HG03565 (cell line): ENCODE measurements around the gene WDR91.

Source experiments
- ATAC-seq: cut with Tn5 transposase; IDR thresholded peaks from one replicate; pipeline ENCODE4 v1.9.1; 2021; ENCODE audit warnings: mild to moderate bottlenecking, moderate library complexity; ENCODE audit not compliant: unreplicated experiment

WDR91 gene

DNA sequence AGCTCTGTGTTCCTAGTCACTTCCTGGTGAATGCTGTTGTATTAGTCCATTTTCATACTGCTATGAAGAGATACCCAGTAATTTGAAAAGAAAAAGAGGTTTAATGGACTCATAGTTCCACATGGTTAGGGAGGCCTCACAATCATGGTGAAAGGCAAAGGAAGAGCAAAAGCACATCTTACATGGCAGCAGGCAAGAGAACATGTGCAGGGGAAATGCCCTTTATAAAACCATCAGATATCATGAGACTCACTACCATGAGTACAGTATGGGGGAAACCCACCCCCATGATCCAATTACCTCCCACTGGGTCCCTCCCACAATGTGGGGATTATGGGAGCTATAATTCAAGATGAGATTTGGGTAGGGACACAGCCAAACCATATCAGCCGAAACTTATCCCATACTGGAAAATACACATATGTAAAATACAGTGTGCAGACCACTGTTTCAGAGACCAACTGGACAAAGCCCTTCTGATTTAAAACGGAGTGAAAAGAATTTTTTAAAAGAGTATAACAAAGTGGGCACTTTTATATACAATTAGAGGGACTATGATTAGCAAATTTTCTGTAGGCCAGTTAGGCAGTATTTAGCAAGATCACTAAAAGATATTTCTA lies 48.8 kb downstream of the WDR91 start:
- no peak for ATAC-seq

GRCh38 chr7:135161669-135162068 lies 49.7 kb downstream of the WDR91 start:
- no peak for ATAC-seq

DNA sequence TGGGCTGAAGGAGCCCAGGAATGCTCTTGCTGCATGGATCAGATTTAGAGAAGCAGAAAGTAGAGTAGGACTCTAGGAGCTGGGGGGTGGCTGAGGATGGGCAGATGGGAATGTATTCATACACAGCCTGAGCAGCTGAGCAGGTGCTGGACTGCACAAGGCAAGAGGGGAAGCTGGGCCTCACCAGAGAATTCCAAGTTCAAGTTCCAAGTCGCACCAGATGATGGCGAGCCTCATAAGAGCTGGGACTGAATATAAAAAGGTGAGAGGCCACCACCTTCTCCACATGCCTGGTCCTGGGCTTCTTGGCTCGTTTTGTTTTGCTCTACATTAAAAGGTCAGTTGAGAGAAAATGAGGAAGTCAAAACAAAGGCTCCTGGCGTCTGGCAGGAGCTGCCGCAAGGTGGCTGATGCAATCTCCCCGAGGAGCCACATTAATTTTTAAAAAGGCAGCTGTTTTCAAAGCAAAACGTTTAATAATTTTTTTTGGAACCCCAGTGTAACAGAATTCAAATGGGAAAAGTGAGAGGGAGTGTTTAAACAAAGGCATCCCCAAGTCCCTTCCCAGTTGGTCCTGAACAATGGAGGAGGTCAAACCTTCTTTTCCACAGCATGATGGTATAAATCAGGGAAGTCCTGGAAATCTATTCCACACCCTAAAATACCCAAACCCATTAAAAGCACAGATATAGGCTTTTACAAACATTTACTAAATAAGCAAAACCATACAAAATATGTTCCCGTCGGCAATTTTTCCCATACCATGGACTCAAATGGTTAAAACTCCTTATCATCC lies 50.3 kb downstream of the WDR91 start:
- ATAC-seq: no peak

- no peak for ATAC-seq
Measured at GRCh38 chr7:135160098-135160857, 51.0 kb downstream of the WDR91 start.

DNA sequence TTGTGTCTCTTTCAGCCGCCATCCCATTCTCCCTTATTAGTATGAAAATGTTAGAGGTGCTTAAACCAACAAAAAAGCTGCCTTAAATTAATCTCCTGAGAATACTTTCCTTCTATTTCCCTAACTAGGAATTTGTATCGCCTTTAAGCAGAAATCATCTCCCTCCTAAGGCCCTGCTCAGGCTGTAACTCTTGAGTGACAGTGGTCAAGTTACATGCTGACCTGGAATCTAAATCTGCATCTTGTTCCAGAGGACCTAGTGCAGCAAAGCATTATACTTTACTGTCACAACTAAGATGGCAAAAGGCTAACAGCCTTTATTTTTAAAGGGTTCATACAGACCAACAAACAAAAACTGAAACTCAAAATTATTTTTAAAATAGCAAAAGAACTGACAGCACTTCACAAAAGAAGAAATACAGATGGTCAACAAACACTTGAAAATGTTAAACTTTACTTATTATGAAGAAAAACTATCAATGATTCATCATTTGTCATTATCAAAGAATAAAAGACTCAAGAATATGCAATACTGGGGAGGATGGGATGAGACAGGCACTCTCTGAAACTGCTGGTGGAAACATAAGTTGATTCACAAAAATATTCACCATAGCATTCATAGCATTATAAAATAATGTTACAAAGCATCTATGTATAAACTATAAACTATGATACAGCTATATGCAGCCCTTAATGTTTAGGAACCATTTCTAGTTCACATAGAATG lies 51.8 kb downstream of the WDR91 start:
- ATAC-seq: no peak

DNA sequence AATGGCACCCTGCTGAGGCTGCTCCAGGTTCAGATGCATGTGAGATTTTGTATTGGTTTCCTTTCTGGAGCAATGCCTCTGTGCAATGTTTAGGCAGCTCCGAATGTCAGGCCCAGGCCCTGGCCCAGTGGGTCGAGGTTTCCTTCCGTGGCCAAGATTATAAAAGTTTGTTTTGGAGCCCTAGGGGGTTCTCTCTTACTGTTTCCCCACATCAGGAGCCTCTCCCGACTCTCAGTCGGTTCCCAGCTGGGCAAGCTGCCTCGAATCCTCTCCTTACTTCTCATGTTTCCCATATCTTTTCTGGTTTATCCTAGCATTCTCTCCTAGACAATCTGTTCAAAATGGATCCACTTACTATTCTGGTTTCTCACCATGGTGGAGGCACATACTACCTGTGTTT lies 52.5 kb downstream of the WDR91 start:
- no peak for ATAC-seq

- no peak for ATAC-seq
Measured at GRCh38 chr7:135158141-135158655, 53.1 kb downstream of the WDR91 start.

GRCh38 chr7:135156290-135156689 lies 55.0 kb downstream of the WDR91 start:
- ATAC-seq: no peak

DNA sequence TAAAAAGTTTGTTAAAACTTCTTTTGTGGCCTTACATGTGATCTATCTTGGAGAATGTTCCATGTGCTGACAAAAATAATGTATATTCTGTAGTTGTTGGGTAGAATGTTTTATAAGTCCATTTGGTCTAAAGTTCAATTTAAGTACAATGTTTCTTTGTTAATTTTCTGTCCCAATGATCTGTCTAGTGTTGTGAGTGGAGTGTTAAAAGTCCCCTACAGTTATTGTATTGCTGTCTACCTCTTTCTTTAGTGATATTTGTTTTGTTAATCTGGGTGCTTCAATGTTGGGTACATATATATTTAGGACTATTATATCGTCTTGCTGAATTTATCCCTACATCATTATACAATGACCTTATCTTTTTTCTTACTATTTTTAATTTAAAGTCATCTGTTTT lies 56.6 kb downstream of the WDR91 start:
- ATAC-seq: no peak

DNA sequence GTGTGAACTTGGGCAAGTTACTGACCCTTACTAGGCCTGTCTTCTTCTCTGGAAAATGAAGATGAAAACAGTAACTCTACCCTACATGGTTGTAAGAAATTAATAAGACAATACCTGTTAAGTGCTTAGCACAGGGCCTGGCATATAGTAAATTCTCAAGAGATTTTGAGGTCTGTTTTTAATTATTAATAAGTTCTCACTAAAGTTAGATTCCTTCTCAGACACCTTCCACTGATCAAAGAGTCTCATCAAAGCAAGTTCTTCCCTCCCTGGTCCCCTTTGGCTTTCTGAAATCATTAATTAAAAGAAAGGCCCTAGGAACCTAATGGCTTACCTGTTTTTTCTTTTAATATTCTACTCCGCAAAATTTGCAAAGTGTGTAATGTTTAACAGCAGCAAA lies 58.9 kb downstream of the WDR91 start:
- no peak for ATAC-seq

GRCh38 chr7:135151533-135151932 lies 59.8 kb downstream of the WDR91 start:
- ATAC-seq: peak; percentile 29

DNA sequence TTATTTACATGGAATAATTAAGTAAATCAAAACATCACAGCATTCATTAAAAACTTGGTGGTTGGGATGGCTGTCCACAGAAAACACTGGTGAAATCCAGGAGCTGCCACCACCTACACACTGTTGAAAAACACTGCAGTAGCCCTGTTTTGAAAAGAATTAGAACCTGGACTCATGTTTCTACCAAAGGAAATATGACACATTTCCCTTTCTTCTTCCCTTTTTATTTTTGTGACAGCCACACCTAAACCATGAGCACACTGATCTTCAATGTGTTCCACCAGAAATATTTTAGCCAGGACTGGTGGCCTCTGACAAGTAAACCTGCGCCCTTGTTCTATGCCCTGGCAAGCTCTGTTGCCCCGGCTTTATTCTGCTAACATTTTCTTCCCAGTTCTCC lies 60.2 kb downstream of the WDR91 start:
- ATAC-seq: no peak

- ATAC-seq: no peak
Measured at GRCh38 chr7:135150072-135150782, 61.1 kb downstream of the WDR91 start.

DNA sequence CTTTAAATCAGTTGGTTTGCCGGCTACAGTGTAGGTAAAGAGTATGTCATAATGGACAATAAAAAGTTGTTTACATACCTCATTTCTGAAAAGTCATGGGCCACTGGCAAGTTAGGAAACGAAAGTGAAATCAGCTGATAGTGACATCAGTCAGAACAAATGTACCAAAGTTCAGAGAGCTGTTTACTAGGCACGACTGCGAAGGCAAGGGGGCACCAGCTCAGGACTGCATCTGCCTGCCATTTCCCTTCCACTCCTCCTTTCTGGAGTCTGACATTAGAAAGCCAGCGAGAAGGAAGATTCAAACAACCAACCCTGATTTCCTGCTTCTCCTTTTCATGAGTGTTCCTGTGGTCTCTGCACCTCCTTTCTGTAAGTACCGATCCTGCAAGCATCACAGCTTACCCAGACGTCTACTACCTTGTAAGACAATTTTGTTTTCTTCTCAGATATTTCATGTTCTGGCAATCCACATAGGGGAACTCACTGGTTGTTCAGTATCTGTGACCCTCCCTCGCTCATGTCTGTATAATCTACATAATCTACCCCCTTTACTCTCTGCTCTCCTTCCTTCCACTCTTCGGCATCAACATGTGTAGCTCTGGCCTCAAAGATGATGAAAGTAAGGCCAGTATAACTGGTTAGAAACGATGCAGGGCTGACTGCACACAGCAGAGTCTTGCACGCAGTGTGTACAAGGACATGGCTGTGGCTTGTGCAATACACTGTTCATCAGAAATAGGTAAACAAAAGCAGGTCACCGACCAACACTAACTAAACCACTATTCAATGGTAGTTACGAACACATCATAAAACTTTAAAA lies 63.2 kb downstream of the WDR91 start, which contains the start of gene TMEM140:
Gene TMEM140 (plus strand): TSS at position 174 of the 823 bp plus-strand sequence. CDS start 16,370 bp downstream, outside the sequence.
- peak; percentile 64 for ATAC-seq

DNA sequence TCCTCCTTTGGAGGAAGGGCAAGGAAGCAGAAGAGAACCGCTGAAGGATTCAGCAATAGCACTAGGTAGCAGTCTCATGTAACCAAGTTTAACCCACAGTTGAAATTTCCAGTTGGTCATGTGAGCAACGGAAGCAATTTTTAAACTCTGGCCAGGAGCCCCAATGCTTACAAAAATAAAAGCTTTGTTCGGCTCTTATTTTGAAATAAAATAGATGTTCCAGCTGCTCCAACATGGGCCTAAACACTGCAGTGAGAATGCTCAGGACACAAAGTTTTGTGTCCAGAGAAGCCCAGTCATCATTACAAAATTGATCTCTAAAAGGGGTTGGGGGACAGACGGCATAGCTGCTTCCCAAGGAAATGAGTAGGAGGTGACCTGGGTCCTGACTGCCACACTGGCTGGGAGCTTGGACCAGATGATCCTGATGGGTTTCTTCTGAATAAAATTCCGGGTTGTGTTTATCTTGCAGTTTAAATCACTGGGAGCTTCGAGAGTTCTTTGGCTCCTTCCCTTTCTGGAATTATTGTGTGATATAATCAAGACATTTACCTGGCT lies 63.9 kb downstream of the WDR91 start:
- ATAC-seq: peak; percentile 1

DNA sequence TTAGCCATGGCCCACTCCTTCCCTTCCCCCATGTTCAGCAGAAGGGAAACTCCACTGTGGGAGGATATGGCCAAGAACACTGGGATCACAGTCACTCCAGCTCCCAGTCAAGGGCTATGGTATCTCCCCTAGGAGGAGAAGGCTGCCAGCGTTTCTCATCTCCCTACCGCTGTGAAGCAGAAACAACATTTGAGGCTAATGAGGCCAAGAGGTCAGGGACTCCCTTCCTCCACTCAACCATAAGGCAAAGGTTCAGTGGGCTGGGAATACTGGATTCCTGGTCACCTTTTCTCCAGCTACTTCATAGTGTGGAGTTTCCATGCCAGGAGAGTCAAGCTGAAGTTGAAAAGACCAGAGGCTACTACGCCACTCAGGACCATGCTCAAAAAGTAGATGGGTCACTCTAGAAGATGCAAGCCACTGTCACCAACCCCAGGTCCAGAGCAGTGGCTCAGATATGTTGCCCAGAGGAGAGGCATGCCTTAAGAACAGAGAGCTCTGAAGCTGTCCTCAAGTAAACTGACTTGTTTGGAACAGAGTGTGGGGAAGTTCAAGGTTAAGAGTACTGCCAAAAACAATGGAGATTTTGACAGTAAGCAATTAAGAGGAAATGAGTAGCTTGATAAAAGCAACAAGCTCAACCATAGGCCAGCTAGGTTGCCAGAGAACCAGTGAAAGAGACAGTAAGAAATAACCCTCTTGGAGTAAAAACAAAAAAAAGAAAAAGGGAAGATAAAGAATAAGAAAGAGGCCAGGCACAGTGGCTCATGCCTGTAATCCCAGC lies 67.2 kb downstream of the WDR91 start:
- no peak for ATAC-seq
